Lower leg skin (tissue), 3 donors: ENCODE measurements around the gene STARD10.

Experiments used
- CTCF ChIP-seq, 3 donors: fragments of 450-650 bp; IDR thresholded peaks; one replicate each; pipeline ENCODE4 v1.5.1; 2016; ENCODE audit warnings: antibody characterized with exemption in 3 of 3, mild to moderate bottlenecking in 3 of 3, moderate library complexity in 2 of 3
- POLR2A ChIP-seq, 2 donors: fragments of 450-650 bp; IDR thresholded peaks; one replicate each; pipeline ENCODE4 v1.6.1; 2016 to 2017; ENCODE audit warnings: antibody characterized with exemption in 2 of 2, mild to moderate bottlenecking in 1 of 2, moderate library complexity in 1 of 2

- TF ChIP-seq POLR2A (IDR thresholded peaks at IDR 0.05): no peak
- no peak for TF ChIP-seq CTCF (IDR thresholded peaks at IDR 0.05)
These were observed 38.0 kb downstream of the STARD10 start for GRCh38 chr11:72755713-72756285.
